Thyroid gland (tissue), 4 donors: ENCODE results near the gene GSG1L. TPM values are rescaled to one million over a fixed set of nuclear protein-coding genes. Genes with fewer than 3 reads are reported as not detected.

ENCODE experiments used
- DNase-seq, 2 donors: peaks; one replicate each; pipeline ENCODE4 v3.0.0-alpha.2; 2019
- H3K27ac ChIP-seq, 3 donors: fragments of 200-600 bp; sonication (generic); 1 replicate in 2 of 3; 2 replicates in 1 of 3; pipeline ENCODE4 v1.5.1; 2016 to 2019; ENCODE audit warnings: mild to moderate bottlenecking in 1 of 3, moderate library complexity in 1 of 3
- H3K27me3 ChIP-seq: fragments of 200-600 bp; sonication (generic); one replicate; pipeline ENCODE4 v1.5.1; 2019
- H3K36me3 ChIP-seq, 2 donors: fragments of 200-600 bp; sonication (generic); one replicate each; pipeline ENCODE4 v1.5.1; 2016 to 2019
- H3K4me1 ChIP-seq, 2 donors: fragments of 200-600 bp; sonication (generic); one replicate each; pipeline ENCODE4 v1.5.1; 2017 to 2019
- H3K4me3 ChIP-seq, 3 donors: fragments of 200-600 bp; sonication (generic); replicated peaks in 1 of 3; 1 replicate in 2 of 3; 2 replicates in 1 of 3; pipeline ENCODE4 v1.5.1; 2016; ENCODE audit warnings: mild to moderate bottlenecking in 1 of 3
- H3K9me3 ChIP-seq: fragments of 200-600 bp; sonication (generic); one replicate; pipeline ENCODE4 v1.5.1; 2017
- POLR2A ChIP-seq, 2 donors: fragments of 450-650 bp; IDR thresholded peaks; one replicate each; pipeline ENCODE4 v1.6.1; 2017; ENCODE audit warnings: antibody characterized with exemption in 2 of 2, mild to moderate bottlenecking in 2 of 2, moderate library complexity in 1 of 2
- WGBS, 2 donors: methylation state at CpG; one replicate each; pipeline ENCODE4 v1.1.5; 2017; 5-methylcytosine and 5-hydroxymethylcytosine counted together
- intact Hi-C: fragments of 100-400 bp; cut with DNase I; formaldehyde crosslinking; loops from one replicate; pipeline ENCODE4 v1.15.1; 2023
- total RNA-seq, 4 donors: library from RNA; depleted of rRNA; stranded (reverse); fragments of >200 nt; gene quantifications; one replicate each; pipeline ENCODE4 v1.2.3, GENCODE V29; 2016
- TF ChIP-seq, protein P1 (sequence below), 6 experiments: fragments of 200-600 bp in 3 of 6; fragments of 450-650 bp in 3 of 6; sonication (generic) in 3 of 6; IDR thresholded peaks; one replicate each; pipeline ENCODE4 v1.5.1; 2016 to 2019; ENCODE audit warnings: antibody characterized with exemption in 6 of 6, mild to moderate bottlenecking in 2 of 6, inconsistent platforms in 1 of 6, moderate library complexity in 1 of 6

The GSG1L gene
- total RNA-seq, 4 donors from 2014 or later = not detected

DNA sequence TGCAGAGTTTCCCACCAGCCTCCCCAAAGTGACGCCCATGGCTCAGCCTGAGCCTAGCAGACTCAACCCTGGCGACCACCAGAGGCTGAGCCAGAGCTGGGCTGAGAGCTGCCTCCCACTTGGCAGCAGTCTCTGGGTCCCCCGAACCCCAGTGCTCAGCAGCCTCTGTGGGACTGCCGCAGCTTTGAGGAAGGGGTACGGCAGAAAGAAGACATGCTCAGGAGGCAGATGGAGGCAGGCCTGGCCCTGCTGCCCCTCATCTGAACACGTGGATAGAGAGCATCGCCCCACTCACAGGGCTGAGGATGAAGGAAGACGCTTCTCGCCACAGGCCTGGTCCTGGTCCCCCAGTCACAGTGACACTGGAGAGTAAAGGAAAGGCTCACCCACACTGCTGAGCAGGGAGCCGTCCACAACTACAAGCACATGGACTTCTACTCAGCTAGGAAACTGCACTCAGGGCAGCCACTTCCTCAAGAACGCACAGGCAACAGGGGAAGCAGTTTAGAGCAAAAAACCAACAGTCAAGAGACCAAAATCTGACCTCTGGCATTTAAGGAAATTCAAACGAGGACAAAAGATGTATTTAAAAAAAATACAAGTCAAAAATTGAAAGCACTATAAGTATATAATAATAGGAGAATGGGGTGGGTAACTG is 45.2 kb upstream of the GSG1L start:
- no peak for DNase-seq
- Histone ChIP-seq H3K36me3 (peaks cover 55 to 65% of the 10 kb centered on the region in 2 donors), H3K27ac (no peak overlapping the region), H3K9me3 (no peaks in the 10 kb centered on the region), H3K4me1 (no peaks in the 10 kb centered on the region), H3K4me3 (no peak overlapping the region), H3K27me3 (no peaks in the 10 kb centered on the region)
- no peak for TF ChIP-seq POLR2A (IDR thresholded peaks at IDR 0.05)
- TF ChIP-seq, protein P1, sequence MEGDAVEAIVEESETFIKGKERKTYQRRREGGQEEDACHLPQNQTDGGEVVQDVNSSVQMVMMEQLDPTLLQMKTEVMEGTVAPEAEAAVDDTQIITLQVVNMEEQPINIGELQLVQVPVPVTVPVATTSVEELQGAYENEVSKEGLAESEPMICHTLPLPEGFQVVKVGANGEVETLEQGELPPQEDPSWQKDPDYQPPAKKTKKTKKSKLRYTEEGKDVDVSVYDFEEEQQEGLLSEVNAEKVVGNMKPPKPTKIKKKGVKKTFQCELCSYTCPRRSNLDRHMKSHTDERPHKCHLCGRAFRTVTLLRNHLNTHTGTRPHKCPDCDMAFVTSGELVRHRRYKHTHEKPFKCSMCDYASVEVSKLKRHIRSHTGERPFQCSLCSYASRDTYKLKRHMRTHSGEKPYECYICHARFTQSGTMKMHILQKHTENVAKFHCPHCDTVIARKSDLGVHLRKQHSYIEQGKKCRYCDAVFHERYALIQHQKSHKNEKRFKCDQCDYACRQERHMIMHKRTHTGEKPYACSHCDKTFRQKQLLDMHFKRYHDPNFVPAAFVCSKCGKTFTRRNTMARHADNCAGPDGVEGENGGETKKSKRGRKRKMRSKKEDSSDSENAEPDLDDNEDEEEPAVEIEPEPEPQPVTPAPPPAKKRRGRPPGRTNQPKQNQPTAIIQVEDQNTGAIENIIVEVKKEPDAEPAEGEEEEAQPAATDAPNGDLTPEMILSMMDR (IDR thresholded peaks at IDR 0.05) = no peak
- intact Hi-C loops = no loop called here
- 86 to 93% methylated on average over 9 to 12 of the region's 12 CpGs for WGBS, 2 donors

DNA sequence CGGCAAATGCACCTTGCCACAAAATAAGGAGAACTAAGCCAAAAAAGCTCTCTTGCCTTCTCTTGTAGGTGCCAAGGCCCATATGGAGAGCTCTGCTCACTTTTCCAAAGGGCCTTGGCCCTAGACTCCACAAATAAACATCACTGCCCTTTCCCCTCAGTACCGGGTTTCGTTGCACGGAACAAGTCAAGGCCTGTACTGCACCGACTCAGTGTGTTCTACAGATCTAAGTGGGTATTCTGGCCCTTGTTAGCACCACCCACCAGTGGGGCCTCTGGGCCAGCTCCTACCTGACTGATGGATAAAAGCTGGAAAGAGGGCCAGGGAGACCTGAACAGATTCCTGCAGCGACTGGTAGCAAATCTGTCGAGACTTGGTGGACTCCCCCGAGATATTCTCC is 43.7 kb upstream of the GSG1L start:
- 92 to 94% methylated on average over 8 of the region's 8 CpGs for WGBS, 2 donors
- DNase-seq = no peak
- no peak overlapping the region for H3K4me3 ChIP-seq
- intact Hi-C loops = no loop called here
- H3K36me3 ChIP-seq = peaks cover 65 to 78% of the 10 kb centered on the region in 2 donors
- H3K27ac ChIP-seq = no peak overlapping the region
- no peak for TF ChIP-seq POLR2A (IDR thresholded peaks at IDR 0.05)
- TF ChIP-seq, protein P1 (IDR thresholded peaks at IDR 0.05) = no peak
- no peaks in the 10 kb centered on the region for H3K27me3 ChIP-seq
- H3K4me1 ChIP-seq = no peaks in the 10 kb centered on the region
- no peaks in the 10 kb centered on the region for H3K9me3 ChIP-seq

DNA sequence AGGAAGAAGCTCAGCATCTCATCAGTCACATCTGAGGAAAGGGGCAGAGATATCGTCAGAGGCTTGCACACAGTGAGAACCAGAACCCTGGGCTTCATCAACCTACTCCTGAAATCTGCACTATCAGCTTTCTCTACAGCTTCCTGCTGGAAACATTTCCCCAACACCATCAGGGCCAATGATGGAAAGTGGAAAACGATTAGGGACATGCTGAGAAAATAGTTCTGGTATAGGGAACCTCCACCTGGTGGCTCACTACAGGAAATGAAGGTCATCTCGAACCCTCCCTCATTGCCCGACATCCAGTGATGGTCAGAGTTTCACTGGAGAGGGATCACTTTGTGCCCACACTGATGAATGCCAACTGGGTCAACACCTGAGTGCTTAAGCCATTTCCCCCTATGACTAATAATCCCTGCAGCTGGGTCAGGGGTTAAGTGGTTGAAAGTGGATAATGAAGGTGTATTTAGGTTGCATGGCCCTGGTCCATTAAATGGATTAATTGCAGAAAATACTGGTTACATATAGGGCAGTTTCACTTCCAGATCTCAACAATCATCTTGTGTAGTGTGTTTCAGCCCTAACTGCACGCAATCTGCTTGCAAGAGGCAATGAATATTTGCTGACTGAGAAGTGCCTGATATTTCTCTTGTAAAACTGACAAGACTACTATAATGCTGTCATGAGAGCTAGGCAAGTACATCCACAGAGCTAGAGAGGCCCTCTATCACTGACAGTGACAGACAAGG is 43.1 kb upstream of the GSG1L start:
- intact Hi-C loops = no loop called here

DNA sequence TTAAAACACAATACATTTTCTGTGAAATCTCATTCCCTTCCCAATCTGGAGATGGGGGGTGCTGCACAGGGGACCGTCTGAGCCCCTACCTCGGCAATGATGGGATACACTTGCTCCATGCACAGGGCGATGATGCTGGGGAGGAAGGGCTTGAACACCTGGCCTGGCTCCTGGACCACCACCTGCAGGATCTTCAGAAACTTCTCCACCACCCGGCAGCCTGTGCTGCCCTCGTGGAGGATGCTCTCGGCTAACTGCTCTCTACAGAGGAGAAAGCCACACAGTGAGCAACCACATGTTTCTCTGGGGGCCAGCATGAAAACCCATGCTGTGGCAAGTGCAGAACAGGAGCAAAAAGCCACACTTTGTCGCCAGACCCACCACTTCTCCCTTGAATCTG is 42.4 kb upstream of the GSG1L start:
- no peak for DNase-seq
- H3K4me3 ChIP-seq = no peak overlapping the region
- H3K4me1 ChIP-seq = no peaks in the 10 kb centered on the region
- H3K27me3 ChIP-seq = no peaks in the 10 kb centered on the region
- no peaks in the 10 kb centered on the region for H3K9me3 ChIP-seq
- no peak overlapping the region for H3K27ac ChIP-seq
- no peak for TF ChIP-seq POLR2A (IDR thresholded peaks at IDR 0.05)
- TF ChIP-seq, protein P1 (IDR thresholded peaks at IDR 0.05) = no peak
- H3K36me3 ChIP-seq = peaks cover 67 to 76% of the 10 kb centered on the region in 2 donors
- 97 to 100% methylated on average over 6 to 7 of the region's 7 CpGs for WGBS, 2 donors
- intact Hi-C loops = no loop called here

More for the DNA sequence above, 43.1 kb upstream of the GSG1L start:
- H3K36me3 ChIP-seq = peaks cover 66 to 76% of the 10 kb centered on the region in 2 donors
- TF ChIP-seq POLR2A (IDR thresholded peaks at IDR 0.05) = no peak
- TF ChIP-seq, protein P1 (IDR thresholded peaks at IDR 0.05) = no peak
- no peaks in the 10 kb centered on the region for H3K9me3 ChIP-seq
- no peaks in the 10 kb centered on the region for H3K27me3 ChIP-seq
- no peak for DNase-seq
- WGBS, 2 donors = 83 to 92% methylated on average over 5 of the region's 5 CpGs
- no peak overlapping the region for H3K27ac ChIP-seq
- H3K4me1 ChIP-seq = no peaks in the 10 kb centered on the region
- no peak overlapping the region for H3K4me3 ChIP-seq

DNA sequence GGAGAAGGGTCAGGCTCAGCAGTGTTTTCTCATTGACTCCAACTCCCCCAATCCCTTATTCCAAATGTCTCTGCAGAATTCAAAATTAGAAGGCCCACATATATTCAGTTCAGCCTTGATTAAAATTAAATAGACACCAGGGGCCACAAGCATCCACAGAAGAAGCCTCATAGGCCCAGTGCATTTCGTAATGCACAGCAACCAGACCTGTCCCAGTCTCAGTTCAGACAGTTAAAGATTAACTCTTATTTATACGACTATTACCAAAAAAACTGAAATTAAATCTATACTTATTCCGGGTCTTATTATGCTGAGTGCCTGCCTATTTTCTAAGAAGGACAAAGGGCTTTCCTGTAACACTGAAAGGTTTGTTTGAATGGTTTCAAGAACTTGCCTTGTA is 41.8 kb upstream of the GSG1L start:
- no peaks in the 10 kb centered on the region for H3K9me3 ChIP-seq
- no peak overlapping the region for H3K27ac ChIP-seq
- H3K4me3 ChIP-seq = no peak overlapping the region
- no peaks in the 10 kb centered on the region for H3K4me1 ChIP-seq
- no peaks in the 10 kb centered on the region for H3K27me3 ChIP-seq
- intact Hi-C loops = no loop called here
- DNase-seq = no peak
- TF ChIP-seq POLR2A (IDR thresholded peaks at IDR 0.05) = no peak
- TF ChIP-seq, protein P1 (IDR thresholded peaks at IDR 0.05) = no peak
- WGBS, 2 donors = 92 to 93% methylated on average over 3 of the region's 3 CpGs
- H3K36me3 ChIP-seq = peaks cover 74 to 76% of the 10 kb centered on the region in 2 donors
